Gastroesophageal sphincter (tissue), 3 donors: ENCODE measurements around the gene EPB41L4B.

Experiments used
- POLR2A ChIP-seq, 2 donors: fragments of 450-650 bp; IDR thresholded peaks; one replicate each; pipeline ENCODE4 v1.6.1; 2017; ENCODE audit warnings: antibody characterized with exemption in 2 of 2, mild to moderate bottlenecking in 2 of 2, moderate library complexity in 1 of 2
- POLR2AphosphoS5 ChIP-seq: sonication (generic); formaldehyde crosslinking; IDR thresholded peaks from one replicate; pipeline ENCODE4 v1.6.1; 2017; ENCODE audit warnings: antibody characterized with exemption
- TF ChIP-seq, protein P1 (sequence below), 4 experiments: fragments of 200-600 bp in 2 of 4; fragments of 450-650 bp in 2 of 4; sonication (generic) in 1 of 4; IDR thresholded peaks; one replicate each; pipeline ENCODE4 v1.5.1; 2017 to 2019; ENCODE audit warnings: antibody characterized with exemption in 4 of 4, mild to moderate bottlenecking in 2 of 4, moderate library complexity in 2 of 4

DNA sequence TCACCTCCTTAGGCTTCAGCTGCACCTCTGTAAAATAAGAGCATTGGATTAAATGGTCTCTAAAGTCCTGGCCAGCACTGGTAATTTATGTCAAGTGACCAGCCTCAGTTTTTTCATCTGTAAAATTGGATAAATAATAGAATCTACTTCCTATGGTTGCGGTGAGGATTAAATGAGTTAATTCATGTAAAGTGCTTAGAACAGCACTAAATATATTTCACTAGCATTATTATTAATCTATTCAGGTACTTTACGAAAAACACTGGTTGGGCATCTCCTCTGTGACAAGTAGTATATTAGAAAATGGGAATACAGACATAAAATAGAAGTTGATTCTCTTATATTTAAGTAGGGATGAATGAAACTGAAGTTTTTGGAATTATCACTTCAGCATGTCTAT lies 187.3 kb downstream of the EPB41L4B start:
- TF ChIP-seq, protein P1, sequence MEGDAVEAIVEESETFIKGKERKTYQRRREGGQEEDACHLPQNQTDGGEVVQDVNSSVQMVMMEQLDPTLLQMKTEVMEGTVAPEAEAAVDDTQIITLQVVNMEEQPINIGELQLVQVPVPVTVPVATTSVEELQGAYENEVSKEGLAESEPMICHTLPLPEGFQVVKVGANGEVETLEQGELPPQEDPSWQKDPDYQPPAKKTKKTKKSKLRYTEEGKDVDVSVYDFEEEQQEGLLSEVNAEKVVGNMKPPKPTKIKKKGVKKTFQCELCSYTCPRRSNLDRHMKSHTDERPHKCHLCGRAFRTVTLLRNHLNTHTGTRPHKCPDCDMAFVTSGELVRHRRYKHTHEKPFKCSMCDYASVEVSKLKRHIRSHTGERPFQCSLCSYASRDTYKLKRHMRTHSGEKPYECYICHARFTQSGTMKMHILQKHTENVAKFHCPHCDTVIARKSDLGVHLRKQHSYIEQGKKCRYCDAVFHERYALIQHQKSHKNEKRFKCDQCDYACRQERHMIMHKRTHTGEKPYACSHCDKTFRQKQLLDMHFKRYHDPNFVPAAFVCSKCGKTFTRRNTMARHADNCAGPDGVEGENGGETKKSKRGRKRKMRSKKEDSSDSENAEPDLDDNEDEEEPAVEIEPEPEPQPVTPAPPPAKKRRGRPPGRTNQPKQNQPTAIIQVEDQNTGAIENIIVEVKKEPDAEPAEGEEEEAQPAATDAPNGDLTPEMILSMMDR (IDR thresholded peaks at IDR 0.05): no peak
- TF ChIP-seq POLR2AphosphoS5 (no peak), POLR2A (IDR thresholded peaks at IDR 0.05) (no peak)
